Mesothelial cell of epicardium (in vitro differentiated cells): ENCODE results near the gene ABHD1. TPM values are rescaled to one million over a fixed set of nuclear protein-coding genes. Genes with fewer than 3 reads are reported as not detected.

Source experiments
- DNase-seq, 2 experiments: peaks; one replicate each; pipeline ENCODE4 v3.0.0; 2021; ENCODE audit warnings: low spot score in 2 of 2; ENCODE audit not compliant: unreplicated experiment in 2 of 2
- H3K27ac Mint-ChIP-seq: 2 replicates; pipeline ENCODE4 v1.8.0; 2021; ENCODE audit warnings: mixed read lengths
- H3K27me3 Mint-ChIP-seq: 2 replicates; pipeline ENCODE4 v1.8.0; 2021; ENCODE audit warnings: low read depth, mixed read lengths
- H3K36me3 Mint-ChIP-seq: 2 replicates; pipeline ENCODE4 v1.8.0; 2021; ENCODE audit warnings: mixed read lengths
- H3K4me1 Mint-ChIP-seq: 2 replicates; pipeline ENCODE4 v1.8.0; 2021; ENCODE audit warnings: mixed read lengths
- H3K4me3 Mint-ChIP-seq: 2 replicates; pipeline ENCODE4 v1.8.0; 2021; ENCODE audit warnings: mild to moderate bottlenecking, moderate library complexity, mixed read lengths
- H3K9me3 Mint-ChIP-seq: 2 replicates; pipeline ENCODE4 v1.8.0; 2021; ENCODE audit warnings: mixed read lengths
- total RNA-seq: library from RNA; stranded (reverse); gene quantifications from 3 replicates; pipeline ENCODE4 v1.2.1, GENCODE V29; 2021
- TF ChIP-seq, protein P1 (sequence below): fragments of 200-600 bp; sonication (generic); IDR thresholded peaks from one replicate; pipeline ENCODE4 v1.5.0; 2021; ENCODE audit warnings: antibody characterized with exemption; ENCODE audit not compliant: unreplicated experiment

Gene ABHD1
- total RNA-seq, 1 donor from 2014 or later: 1.5 TPM

GRCh38 chr2:27159271-27159670, 35.7 kb downstream of the ABHD1 start:
- no peak for DNase-seq
- Mint-ChIP-seq H3K9me3 (no peaks in the 10 kb centered on the region), H3K4me3 (no peak overlapping the region), H3K27me3 (no peaks in the 10 kb centered on the region), H3K4me1 (no peaks in the 10 kb centered on the region), H3K27ac (no peak overlapping the region), H3K36me3 (no peaks in the 10 kb centered on the region)
- TF ChIP-seq, protein P1, sequence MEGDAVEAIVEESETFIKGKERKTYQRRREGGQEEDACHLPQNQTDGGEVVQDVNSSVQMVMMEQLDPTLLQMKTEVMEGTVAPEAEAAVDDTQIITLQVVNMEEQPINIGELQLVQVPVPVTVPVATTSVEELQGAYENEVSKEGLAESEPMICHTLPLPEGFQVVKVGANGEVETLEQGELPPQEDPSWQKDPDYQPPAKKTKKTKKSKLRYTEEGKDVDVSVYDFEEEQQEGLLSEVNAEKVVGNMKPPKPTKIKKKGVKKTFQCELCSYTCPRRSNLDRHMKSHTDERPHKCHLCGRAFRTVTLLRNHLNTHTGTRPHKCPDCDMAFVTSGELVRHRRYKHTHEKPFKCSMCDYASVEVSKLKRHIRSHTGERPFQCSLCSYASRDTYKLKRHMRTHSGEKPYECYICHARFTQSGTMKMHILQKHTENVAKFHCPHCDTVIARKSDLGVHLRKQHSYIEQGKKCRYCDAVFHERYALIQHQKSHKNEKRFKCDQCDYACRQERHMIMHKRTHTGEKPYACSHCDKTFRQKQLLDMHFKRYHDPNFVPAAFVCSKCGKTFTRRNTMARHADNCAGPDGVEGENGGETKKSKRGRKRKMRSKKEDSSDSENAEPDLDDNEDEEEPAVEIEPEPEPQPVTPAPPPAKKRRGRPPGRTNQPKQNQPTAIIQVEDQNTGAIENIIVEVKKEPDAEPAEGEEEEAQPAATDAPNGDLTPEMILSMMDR: no peak

DNA sequence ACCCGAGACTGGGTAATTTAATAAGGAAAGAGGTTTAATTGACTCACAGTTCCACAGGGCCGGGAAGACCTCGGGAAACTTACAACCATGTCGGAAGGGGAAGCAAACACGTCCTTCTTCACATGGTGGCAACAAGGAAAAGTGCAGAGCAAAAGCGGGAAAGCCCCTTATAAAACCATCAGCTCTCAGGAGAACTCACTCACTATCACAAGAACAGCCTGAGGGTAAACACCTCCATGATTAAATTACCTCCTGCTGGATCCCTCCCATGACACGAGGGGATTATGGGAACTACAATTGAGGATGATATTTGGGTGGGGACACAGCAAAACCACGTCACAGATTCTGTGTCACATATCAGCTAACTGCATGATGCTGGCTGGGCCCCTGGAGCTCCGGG, 36.6 kb downstream of the ABHD1 start:
- no peaks in the 10 kb centered on the region for H3K9me3 Mint-ChIP-seq
- TF ChIP-seq, protein P1: no peak
- H3K36me3 Mint-ChIP-seq: no peaks in the 10 kb centered on the region
- H3K27me3 Mint-ChIP-seq: no peaks in the 10 kb centered on the region
- no peak overlapping the region for H3K4me3 Mint-ChIP-seq
- no peaks in the 10 kb centered on the region for H3K4me1 Mint-ChIP-seq
- DNase-seq: no peak
- H3K27ac Mint-ChIP-seq: no peak overlapping the region

- H3K36me3 Mint-ChIP-seq: no peaks in the 10 kb centered on the region
- no peak for DNase-seq
- H3K9me3 Mint-ChIP-seq: no peaks in the 10 kb centered on the region
- H3K4me1 Mint-ChIP-seq: no peaks in the 10 kb centered on the region
- no peak overlapping the region for H3K4me3 Mint-ChIP-seq
- TF ChIP-seq, protein P1: no peak
- H3K27me3 Mint-ChIP-seq: no peaks in the 10 kb centered on the region
- H3K27ac Mint-ChIP-seq: no peak overlapping the region
These were observed 38.8 kb downstream of the ABHD1 start for GRCh38 chr2:27162151-27163121.

DNA sequence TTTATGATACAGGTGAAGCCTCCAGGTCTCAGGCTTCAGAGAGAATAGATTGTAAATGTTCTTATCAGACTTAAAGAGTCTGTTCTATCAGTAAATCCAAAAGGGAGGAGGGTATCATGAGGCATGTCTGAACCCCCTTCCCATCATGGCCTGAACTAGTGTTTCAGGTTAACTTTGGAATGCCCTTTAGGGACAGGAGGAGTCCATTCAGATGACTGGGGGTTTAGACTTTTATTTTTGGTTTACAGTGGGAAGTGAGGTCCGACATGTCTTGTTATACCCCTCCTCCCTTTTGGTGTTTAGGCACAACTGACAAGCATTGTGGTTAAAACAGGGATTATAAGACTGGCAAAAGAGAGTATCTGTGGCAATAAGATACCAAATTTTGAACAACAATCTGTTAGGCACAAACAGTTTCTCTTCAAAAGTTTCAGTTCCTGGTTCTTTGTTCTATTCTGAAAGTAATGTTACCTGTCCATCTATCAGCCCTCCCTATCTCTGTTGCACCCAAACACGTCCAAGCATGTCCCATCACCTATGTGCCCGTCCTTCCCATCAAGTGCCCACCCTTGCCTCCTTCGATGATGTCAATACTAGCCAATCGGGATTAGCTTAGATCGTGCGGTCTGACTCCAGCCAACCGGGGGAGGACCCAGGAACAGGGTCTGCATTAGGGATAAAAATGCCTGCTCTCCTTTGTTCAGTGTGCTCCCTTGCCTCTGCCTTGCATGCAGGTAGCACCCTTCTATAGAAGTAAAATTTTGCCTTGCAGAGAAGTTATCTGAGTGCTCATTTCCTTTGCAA, 41.5 kb downstream of the ABHD1 start:
- no peak for DNase-seq
- H3K27me3 Mint-ChIP-seq: peaks cover 7% of the 10 kb centered on the region
- H3K4me3 Mint-ChIP-seq: no peak overlapping the region
- TF ChIP-seq, protein P1: no peak
- H3K27ac Mint-ChIP-seq: no peak overlapping the region
- no peaks in the 10 kb centered on the region for H3K4me1 Mint-ChIP-seq
- H3K36me3 Mint-ChIP-seq: no peaks in the 10 kb centered on the region
- no peaks in the 10 kb centered on the region for H3K9me3 Mint-ChIP-seq

DNA sequence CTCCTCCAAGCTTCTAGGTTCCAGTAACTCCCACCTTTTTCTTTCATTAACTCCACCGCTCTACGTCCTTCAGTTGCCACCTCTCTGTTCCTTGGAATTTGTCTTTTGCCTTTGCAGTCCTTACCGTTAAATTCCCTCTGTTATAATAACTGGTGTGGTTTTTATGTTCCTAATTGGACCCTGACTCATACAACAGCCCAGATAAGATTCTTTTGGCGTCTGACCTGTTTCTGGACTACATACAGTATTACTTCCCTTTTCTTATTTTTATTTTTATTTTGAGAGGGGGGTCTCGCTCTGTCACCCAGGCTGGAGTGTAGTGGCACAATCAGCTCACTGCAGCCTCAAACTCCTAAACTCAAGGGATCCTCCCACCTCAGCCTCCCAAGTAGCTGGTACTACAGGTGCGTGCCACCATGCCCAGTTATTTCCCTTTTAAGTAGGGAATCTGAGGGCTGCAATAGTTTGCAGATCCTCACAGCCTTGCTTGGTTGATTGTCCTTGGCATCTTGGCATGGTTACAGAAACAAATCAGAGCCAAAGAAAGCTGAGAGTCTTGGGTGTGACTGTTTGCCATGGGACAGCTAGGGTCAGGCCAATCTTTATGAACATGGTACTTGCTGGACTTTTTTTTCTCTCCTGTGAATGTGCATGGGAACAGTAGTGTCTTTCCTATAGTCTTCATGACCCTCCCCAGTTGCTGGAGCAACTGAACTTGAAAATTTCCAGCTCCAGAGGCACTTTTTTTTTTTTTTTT, 47.1 kb downstream of the ABHD1 start:
- H3K27ac Mint-ChIP-seq: no peak overlapping the region
- no peak overlapping the region for H3K4me3 Mint-ChIP-seq
- TF ChIP-seq, protein P1: no peak
- no peaks in the 10 kb centered on the region for H3K9me3 Mint-ChIP-seq
- no peaks in the 10 kb centered on the region for H3K4me1 Mint-ChIP-seq
- DNase-seq: no peak
- no peaks in the 10 kb centered on the region for H3K36me3 Mint-ChIP-seq
- H3K27me3 Mint-ChIP-seq: peaks cover 20% of the 10 kb centered on the region
